HG02884 (cell line): Measurements from ENCODE around the gene SMCHD1.
"Not testable (repeated sequence)": the region's sequence is repeated elsewhere in the genome, so short reads cannot be mapped to it uniquely, and the experiment has no call there.

Experiments used
- ATAC-seq: cut with Tn5 transposase; IDR thresholded peaks from one replicate; pipeline ENCODE4 v1.9.1; 2021; ENCODE audit warnings: mild to moderate bottlenecking, moderate library complexity; ENCODE audit not compliant: unreplicated experiment

Gene SMCHD1

GRCh38 chr18:2715990-2716389, 60.5 kb downstream of the SMCHD1 start:
- no peak for ATAC-seq

GRCh38 chr18:2716394-2717326, 61.1 kb downstream of the SMCHD1 start:
- no peak for ATAC-seq

- no peak for ATAC-seq
Measured at GRCh38 chr18:2717407-2717806, 61.9 kb downstream of the SMCHD1 start.

- no peak for ATAC-seq
Measured at GRCh38 chr18:2719040-2719439, 63.5 kb downstream of the SMCHD1 start.

- ATAC-seq, result no peak
Measured at GRCh38 chr18:2723207-2723606, 67.7 kb downstream of the SMCHD1 start.

- ATAC-seq, result no peak
Measured at GRCh38 chr18:2729757-2730156, 74.2 kb downstream of the SMCHD1 start.

GRCh38 chr18:2736823-2737222, 81.3 kb downstream of the SMCHD1 start:
- no peak for ATAC-seq

- ATAC-seq, result not testable (repeated sequence)
Measured at GRCh38 chr18:2740082-2740481, 84.6 kb downstream of the SMCHD1 start.

- ATAC-seq, result no peak
Measured at GRCh38 chr18:2746274-2746673, 90.7 kb downstream of the SMCHD1 start.

GRCh38 chr18:2758309-2758708, 102.8 kb downstream of the SMCHD1 start:
- ATAC-seq, result no peak

- ATAC-seq, result no peak
Measured at GRCh38 chr18:2774669-2775068, 119.1 kb downstream of the SMCHD1 start.

- ATAC-seq, result no peak
Measured at GRCh38 chr18:2776601-2777000, 121.1 kb downstream of the SMCHD1 start.

GRCh38 chr18:2777241-2777640, 121.7 kb downstream of the SMCHD1 start:
- no peak for ATAC-seq

GRCh38 chr18:2780750-2781149, 125.2 kb downstream of the SMCHD1 start:
- ATAC-seq, result no peak

- ATAC-seq, result no peak
Measured at GRCh38 chr18:2787225-2787624, 131.7 kb downstream of the SMCHD1 start.

GRCh38 chr18:2792395-2792794, 136.9 kb downstream of the SMCHD1 start:
- no peak for ATAC-seq

- ATAC-seq, result no peak
Measured at GRCh38 chr18:2794159-2794558, 138.6 kb downstream of the SMCHD1 start.

GRCh38 chr18:2797951-2798350, 142.4 kb downstream of the SMCHD1 start:
- ATAC-seq, result peak; percentile 48

- ATAC-seq, result no peak
Measured at GRCh38 chr18:2799369-2799768, 143.8 kb downstream of the SMCHD1 start.

GRCh38 chr18:2805970-2806943, 150.7 kb downstream of the SMCHD1 start:
- ATAC-seq, result no peak

GRCh38 chr18:2808640-2809039, 153.1 kb downstream of the SMCHD1 start:
- not testable (repeated sequence) for ATAC-seq
